Vagina (tissue), 2 donors: ENCODE data around the gene FANCC.

Experiments
- POLR2A ChIP-seq, 2 donors: fragments of 450-650 bp; IDR thresholded peaks; one replicate each; pipeline ENCODE4 v1.6.1; 2017; ENCODE audit warnings: antibody characterized with exemption in 2 of 2, mild to moderate bottlenecking in 2 of 2, moderate library complexity in 2 of 2
- POLR2AphosphoS5 ChIP-seq, 2 donors: sonication (generic); formaldehyde crosslinking; IDR thresholded peaks; one replicate each; pipeline ENCODE4 v1.9.0; 2017; ENCODE audit warnings: antibody characterized with exemption in 2 of 2, mild to moderate bottlenecking in 2 of 2, low read depth in 1 of 2; ENCODE audit not compliant: insufficient read depth in 1 of 2
- TF ChIP-seq, protein P1 (sequence below), 3 experiments: fragments of 450-650 bp in 2 of 3; fragments of 200-600 bp in 1 of 3; sonication (generic) in 1 of 3; IDR thresholded peaks; one replicate each; pipeline ENCODE4 v1.5.1; 2017 to 2019; ENCODE audit warnings: antibody characterized with exemption in 3 of 3, mild to moderate bottlenecking in 2 of 3, moderate library complexity in 2 of 3

DNA sequence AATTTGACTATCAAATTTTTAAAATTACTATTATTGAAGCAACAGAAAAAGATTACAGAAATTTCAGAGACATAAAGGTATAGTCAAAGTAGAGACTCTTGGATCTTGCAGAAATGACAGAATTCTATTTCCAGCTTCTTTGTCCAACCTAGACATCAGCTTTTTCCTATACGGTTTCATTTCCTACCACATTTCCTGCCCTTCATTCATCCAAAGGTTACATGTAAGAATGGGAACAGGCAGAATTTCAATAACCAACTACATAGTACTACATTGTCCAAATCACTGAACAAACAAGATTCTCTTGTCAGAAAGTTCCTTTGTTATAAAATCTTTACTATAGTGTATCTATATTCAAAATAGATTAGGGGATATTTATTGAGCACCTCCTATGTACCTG is 124.9 kb downstream of the FANCC start:
- TF ChIP-seq, protein P1, sequence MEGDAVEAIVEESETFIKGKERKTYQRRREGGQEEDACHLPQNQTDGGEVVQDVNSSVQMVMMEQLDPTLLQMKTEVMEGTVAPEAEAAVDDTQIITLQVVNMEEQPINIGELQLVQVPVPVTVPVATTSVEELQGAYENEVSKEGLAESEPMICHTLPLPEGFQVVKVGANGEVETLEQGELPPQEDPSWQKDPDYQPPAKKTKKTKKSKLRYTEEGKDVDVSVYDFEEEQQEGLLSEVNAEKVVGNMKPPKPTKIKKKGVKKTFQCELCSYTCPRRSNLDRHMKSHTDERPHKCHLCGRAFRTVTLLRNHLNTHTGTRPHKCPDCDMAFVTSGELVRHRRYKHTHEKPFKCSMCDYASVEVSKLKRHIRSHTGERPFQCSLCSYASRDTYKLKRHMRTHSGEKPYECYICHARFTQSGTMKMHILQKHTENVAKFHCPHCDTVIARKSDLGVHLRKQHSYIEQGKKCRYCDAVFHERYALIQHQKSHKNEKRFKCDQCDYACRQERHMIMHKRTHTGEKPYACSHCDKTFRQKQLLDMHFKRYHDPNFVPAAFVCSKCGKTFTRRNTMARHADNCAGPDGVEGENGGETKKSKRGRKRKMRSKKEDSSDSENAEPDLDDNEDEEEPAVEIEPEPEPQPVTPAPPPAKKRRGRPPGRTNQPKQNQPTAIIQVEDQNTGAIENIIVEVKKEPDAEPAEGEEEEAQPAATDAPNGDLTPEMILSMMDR (IDR thresholded peaks at IDR 0.05) = no peak
- no peak for TF ChIP-seq POLR2A (IDR thresholded peaks at IDR 0.05)
- TF ChIP-seq POLR2AphosphoS5 (IDR thresholded peaks at IDR 0.05; ENCODE audit: insufficient read depth in 1 of 2, low read depth in 1 of 2) = no peak
